Smooth muscle cell (in vitro differentiated cells): Measurements from ENCODE around the gene GNGT1. TPM values are rescaled to one million over a fixed set of nuclear protein-coding genes. Genes with fewer than 3 reads are reported as not detected.
A peak's percentile ranks its signal among the peaks of the same experiment; 100 is the strongest.

Experiments used
- DNase-seq: peaks from one replicate; lab custom pipeline; 2025; ENCODE audit not compliant: unreplicated experiment; lab: John Stamatoyannopoulos, UW
- H2AFZ ChIP-seq: fragments of 200-600 bp; sonication (generic); 2 replicates; pipeline ENCODE4 v1.6.0; 2016; ENCODE audit warnings: antibody characterized with exemption, low read depth, mild to moderate bottlenecking
- H3F3A ChIP-seq: fragments of 200-600 bp; sonication (generic); 2 replicates; pipeline ENCODE4 v1.6.0; 2017; ENCODE audit warnings: antibody characterized with exemption, low read depth
- H3K27ac ChIP-seq: fragments of 200-600 bp; sonication (generic); 2 replicates; pipeline ENCODE4 v1.5.1; 2016; ENCODE audit warnings: low read depth, mild to moderate bottlenecking
- H3K27me3 ChIP-seq: fragments of 200-600 bp; sonication (generic); 2 replicates; pipeline ENCODE4 v1.6.1; 2016; ENCODE audit warnings: low read depth, mild to moderate bottlenecking
- H3K36me3 ChIP-seq: fragments of 200-600 bp; sonication (generic); 2 replicates; pipeline ENCODE4 v1.5.1; 2016; ENCODE audit warnings: low read depth
- H3K4me1 ChIP-seq: fragments of 200-600 bp; sonication (generic); 2 replicates; pipeline ENCODE4 v1.5.1; 2016; ENCODE audit warnings: low read depth
- H3K4me2 ChIP-seq: fragments of 200-600 bp; sonication (generic); 2 replicates; pipeline ENCODE4 v1.6.0; 2016; ENCODE audit warnings: mild to moderate bottlenecking
- H3K4me3 ChIP-seq: fragments of 200-600 bp; sonication (generic); 2 replicates; pipeline ENCODE4 v1.5.1; 2016; ENCODE audit warnings: mild to moderate bottlenecking
- H3K79me2 ChIP-seq: fragments of 200-600 bp; sonication (generic); 2 replicates; pipeline ENCODE4 v1.6.0; 2016; ENCODE audit warnings: low read depth, mild to moderate bottlenecking
- H3K9ac ChIP-seq: fragments of 200-600 bp; sonication (generic); 2 replicates; pipeline ENCODE4 v1.6.0; 2016; ENCODE audit warnings: low read depth
- H3K9me3 ChIP-seq: fragments of 200-600 bp; sonication (generic); replicated peaks from 2 replicates; pipeline ENCODE4 v1.5.1; 2016; ENCODE audit warnings: low read depth
- H4K20me1 ChIP-seq: fragments of 200-600 bp; sonication (generic); 2 replicates; pipeline ENCODE4 v1.6.0; 2016; ENCODE audit warnings: low read depth
- WGBS: methylation state at CpG from one replicate; pipeline ENCODE4 v1.1.7; 2016; ENCODE audit warnings: low lambda C conversion rate; 5-methylcytosine and 5-hydroxymethylcytosine counted together
- polyA plus RNA-seq: library from polyadenylated mRNA; unstranded; fragments of >200 nt; fragmentation: Nextera tagmentation; extraction: Ambion mirVana; gene quantifications from 2 replicates; pipeline ENCODE4 v1.2.1, GENCODE V29; 2016
- total RNA-seq: library from RNA; depleted of rRNA; stranded (reverse); fragments of >200 nt; gene quantifications from 2 replicates; pipeline ENCODE4 v1.2.3, GENCODE V29; 2014
- TF ChIP-seq, protein P1 (sequence below): fragments of 200-600 bp; sonication (generic); IDR thresholded peaks from 2 replicates; pipeline ENCODE4 v1.5.1; 2017; ENCODE audit warnings: borderline replicate concordance, mild to moderate bottlenecking, antibody characterized with exemption; ENCODE audit not compliant: insufficient read depth, poor library complexity, severe bottlenecking

GNGT1 gene
- total and polyA plus RNA-seq, 2 experiments from 2014 or later, result not detected

DNA sequence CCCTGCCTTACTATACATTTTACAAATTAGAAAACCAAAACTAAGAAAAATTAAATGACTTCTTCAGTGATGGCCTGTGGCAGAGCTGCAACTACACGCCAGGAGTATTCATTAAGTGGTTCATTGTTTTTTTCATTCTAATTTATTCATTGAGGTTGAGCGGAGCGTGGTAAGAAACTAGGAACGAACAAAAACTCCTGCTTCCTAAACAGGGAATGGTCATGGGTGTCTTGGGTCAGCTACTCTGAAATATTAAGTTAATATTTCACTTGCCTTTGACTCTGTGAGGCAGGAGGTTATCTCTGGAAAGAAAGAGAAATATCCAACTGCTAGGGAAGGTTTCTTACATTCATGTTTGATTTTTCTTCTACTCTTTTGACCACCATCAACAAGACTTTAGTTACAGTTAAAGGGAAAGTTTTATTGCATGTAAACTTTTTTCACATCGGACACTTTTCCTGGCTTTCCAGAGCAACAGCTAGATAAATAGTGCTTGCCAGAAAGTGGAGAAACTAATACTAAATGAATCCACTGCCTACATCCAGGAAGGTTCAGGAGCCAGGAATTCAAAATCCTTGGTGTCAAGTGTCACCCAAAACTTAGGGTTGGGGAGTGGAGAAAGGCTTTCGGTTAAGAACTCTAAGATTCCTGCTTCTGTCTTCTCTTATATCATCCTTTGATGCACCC is 14.3 kb downstream of the GNGT1 start:
- Histone ChIP-seq H3K79me2 (peaks cover 17% of the 10 kb centered on the region), H3K27ac (peak overlapping the region; percentile 76), H2AFZ (peak overlapping the region; percentile 68), H3K36me3 (no peaks in the 10 kb centered on the region), H3K4me1 (peaks cover 24% of the 10 kb centered on the region), H3K9me3 (no peaks in the 10 kb centered on the region), H3F3A (peaks cover 7% of the 10 kb centered on the region), H3K9ac (no peak overlapping the region), H4K20me1 (no peaks in the 10 kb centered on the region), H3K4me2 (peak overlapping the region; percentile 85), H3K4me3 (peak overlapping the region; percentile 11), H3K27me3 (no peaks in the 10 kb centered on the region)
- 87% methylated on average over 6 of the region's 6 CpGs for WGBS
- DNase-seq, result no peak
- TF ChIP-seq, protein P1, sequence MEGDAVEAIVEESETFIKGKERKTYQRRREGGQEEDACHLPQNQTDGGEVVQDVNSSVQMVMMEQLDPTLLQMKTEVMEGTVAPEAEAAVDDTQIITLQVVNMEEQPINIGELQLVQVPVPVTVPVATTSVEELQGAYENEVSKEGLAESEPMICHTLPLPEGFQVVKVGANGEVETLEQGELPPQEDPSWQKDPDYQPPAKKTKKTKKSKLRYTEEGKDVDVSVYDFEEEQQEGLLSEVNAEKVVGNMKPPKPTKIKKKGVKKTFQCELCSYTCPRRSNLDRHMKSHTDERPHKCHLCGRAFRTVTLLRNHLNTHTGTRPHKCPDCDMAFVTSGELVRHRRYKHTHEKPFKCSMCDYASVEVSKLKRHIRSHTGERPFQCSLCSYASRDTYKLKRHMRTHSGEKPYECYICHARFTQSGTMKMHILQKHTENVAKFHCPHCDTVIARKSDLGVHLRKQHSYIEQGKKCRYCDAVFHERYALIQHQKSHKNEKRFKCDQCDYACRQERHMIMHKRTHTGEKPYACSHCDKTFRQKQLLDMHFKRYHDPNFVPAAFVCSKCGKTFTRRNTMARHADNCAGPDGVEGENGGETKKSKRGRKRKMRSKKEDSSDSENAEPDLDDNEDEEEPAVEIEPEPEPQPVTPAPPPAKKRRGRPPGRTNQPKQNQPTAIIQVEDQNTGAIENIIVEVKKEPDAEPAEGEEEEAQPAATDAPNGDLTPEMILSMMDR, result no peak

DNA sequence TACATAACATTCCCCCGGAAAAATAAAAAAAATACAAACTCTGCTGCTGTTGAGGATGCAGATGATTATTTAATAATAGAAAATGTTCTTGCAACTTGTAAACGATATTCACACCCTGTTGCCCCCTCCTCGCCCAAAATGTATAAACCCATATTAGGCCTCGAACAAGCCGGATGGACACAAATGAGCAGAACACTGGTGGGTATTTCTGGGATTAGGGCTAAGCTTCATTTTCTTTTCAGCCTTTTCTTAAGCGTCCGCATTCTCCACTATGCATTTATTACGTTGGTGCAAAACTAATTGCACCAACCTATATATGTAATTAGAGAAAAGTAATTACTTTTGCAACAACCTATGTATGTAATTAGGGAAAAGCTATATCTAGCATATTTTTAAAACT is 14.8 kb downstream of the GNGT1 start:
- Histone ChIP-seq H3K4me2 (peak overlapping the region; percentile 85), H3K79me2 (peaks cover 17% of the 10 kb centered on the region), H3F3A (peaks cover 7% of the 10 kb centered on the region), H4K20me1 (no peaks in the 10 kb centered on the region), H3K9ac (no peak overlapping the region), H3K36me3 (peaks cover 3% of the 10 kb centered on the region), H3K9me3 (no peaks in the 10 kb centered on the region), H3K4me3 (peak overlapping the region; percentile 55), H3K27ac (peak overlapping the region; percentile 76), H3K4me1 (peaks cover 24% of the 10 kb centered on the region), H3K27me3 (no peaks in the 10 kb centered on the region), H2AFZ (peak overlapping the region; percentile 68)
- no peak for DNase-seq
- TF ChIP-seq, protein P1, result no peak
- 71% methylated on average over 8 of the region's 8 CpGs for WGBS

- DNase-seq, result peak; percentile 42
- Histone ChIP-seq H3K4me2 (peak within 1 kb of the TSS; percentile 85), H3K36me3 (peaks cover 6% of the 10 kb centered on the region), H4K20me1 (no peaks in the 10 kb centered on the region), H3K4me1 (peaks cover 24% of the 10 kb centered on the region), H3K9me3 (no peaks in the 10 kb centered on the region), H2AFZ (peak within 1 kb of the TSS; percentile 68), H3K27ac (peak within 1 kb of the TSS; percentile 76), H3K9ac (peak within 1 kb of the TSS; percentile 77), H3F3A (peaks cover 7% of the 10 kb centered on the region), H3K79me2 (peaks cover 17% of the 10 kb centered on the region), H3K27me3 (no peaks in the 10 kb centered on the region), H3K4me3 (peak within 1 kb of the TSS; percentile 55)
- 5% methylated on average over 39 of the region's 39 CpGs for WGBS
- TF ChIP-seq, protein P1, result no peak
Observed at GRCh38 chr7:93921607-93922566, 15.5 kb downstream of the GNGT1 start, which contains the start of gene GNG11. GNG11 (plus strand) TSS chr7:93921735; CDS start chr7:93922138, 403 bp downstream.
